ENCODE results near the gene NELL2. TPM values are rescaled to one million over a fixed set of nuclear protein-coding genes. Genes with fewer than 3 reads are reported as not detected.

The NELL2 gene
- total and polyA plus RNA-seq, 8 donors: 0.41 to 42.5 (median 28.3) TPM

DNA sequence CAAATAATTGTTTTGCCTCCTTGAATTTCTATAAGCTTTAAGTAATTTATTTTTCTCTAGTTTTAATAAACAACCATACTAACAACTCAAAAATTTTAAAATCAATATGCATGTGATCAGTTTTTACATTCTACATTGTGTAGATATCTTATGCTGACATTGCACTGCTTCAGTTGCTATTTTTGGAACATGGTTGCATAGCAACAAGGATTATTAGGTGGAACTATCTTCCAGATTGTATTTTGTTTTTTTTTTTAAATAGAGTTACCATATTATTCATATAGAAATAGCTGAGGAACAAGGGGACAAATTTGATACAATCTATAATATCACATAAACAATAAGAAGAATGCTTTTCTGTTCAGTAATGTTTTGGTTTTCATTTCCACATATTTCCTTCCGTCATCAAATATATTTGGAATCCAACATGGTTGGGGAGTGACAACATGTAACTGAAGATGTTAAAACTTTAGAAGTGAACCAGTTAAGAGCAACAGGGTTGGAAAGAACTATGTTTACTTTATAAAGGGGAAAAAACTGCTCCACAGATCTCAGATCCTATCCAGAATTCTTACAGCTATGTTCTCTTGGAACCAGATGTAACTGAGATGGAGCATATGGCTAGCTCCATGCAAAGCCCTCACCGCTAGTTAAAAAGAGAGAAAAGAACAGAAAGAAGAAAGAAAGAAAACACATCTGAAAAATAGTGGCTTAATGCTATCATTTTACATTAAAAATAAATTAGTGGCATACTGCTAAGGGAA is 235.5 kb downstream of the NELL2 start:
- ATAC-seq: no peak
- TF ChIP-seq, protein P1, sequence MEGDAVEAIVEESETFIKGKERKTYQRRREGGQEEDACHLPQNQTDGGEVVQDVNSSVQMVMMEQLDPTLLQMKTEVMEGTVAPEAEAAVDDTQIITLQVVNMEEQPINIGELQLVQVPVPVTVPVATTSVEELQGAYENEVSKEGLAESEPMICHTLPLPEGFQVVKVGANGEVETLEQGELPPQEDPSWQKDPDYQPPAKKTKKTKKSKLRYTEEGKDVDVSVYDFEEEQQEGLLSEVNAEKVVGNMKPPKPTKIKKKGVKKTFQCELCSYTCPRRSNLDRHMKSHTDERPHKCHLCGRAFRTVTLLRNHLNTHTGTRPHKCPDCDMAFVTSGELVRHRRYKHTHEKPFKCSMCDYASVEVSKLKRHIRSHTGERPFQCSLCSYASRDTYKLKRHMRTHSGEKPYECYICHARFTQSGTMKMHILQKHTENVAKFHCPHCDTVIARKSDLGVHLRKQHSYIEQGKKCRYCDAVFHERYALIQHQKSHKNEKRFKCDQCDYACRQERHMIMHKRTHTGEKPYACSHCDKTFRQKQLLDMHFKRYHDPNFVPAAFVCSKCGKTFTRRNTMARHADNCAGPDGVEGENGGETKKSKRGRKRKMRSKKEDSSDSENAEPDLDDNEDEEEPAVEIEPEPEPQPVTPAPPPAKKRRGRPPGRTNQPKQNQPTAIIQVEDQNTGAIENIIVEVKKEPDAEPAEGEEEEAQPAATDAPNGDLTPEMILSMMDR (IDR thresholded peaks at IDR 0.05): no peak
- no peaks in the 10 kb centered on the region for H3K36me3 ChIP-seq
- H3K4me3 ChIP-seq: no peak overlapping the region
- intact Hi-C loops (cut with DNase I): no loop called here
- no peaks in the 10 kb centered on the region for H3K27me3 ChIP-seq
- H3K4me1 ChIP-seq: no peaks in the 10 kb centered on the region
- H3K27ac ChIP-seq: no peak overlapping the region
- no peaks in the 10 kb centered on the region for H3K9me3 ChIP-seq
- peak in 2 of 4 donors; percentile 39 to 61 for DNase-seq

DNA sequence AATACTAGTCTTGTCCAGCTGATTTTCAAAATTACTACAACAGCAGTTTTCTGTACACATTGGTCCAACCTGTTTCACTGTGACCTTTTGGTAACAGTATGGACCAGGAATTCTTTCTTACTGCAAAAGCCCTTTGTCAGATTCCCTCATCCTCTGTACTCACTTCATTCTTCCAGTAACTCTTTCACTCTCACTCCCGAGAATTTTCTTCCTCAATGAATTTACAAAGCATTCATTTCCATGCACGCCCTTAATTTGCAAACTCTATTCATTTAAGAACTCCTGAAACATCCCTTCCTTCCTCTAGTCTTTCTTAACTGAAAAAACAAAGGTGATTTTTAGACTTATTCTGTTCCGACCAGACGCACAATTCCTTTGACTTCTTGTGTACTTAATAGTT is 238.2 kb downstream of the NELL2 start:
- H3K36me3 ChIP-seq: no peaks in the 10 kb centered on the region
- H3K27me3 ChIP-seq: no peaks in the 10 kb centered on the region
- no peak for ATAC-seq
- no peak for DNase-seq
- no peak overlapping the region for H3K4me3 ChIP-seq
- no peaks in the 10 kb centered on the region for H3K9me3 ChIP-seq
- H3K27ac ChIP-seq: no peak overlapping the region
- no peaks in the 10 kb centered on the region for H3K4me1 ChIP-seq
- intact Hi-C loops (cut with DNase I): no loop called here
- TF ChIP-seq, protein P1 (IDR thresholded peaks at IDR 0.05): no peak

DNA sequence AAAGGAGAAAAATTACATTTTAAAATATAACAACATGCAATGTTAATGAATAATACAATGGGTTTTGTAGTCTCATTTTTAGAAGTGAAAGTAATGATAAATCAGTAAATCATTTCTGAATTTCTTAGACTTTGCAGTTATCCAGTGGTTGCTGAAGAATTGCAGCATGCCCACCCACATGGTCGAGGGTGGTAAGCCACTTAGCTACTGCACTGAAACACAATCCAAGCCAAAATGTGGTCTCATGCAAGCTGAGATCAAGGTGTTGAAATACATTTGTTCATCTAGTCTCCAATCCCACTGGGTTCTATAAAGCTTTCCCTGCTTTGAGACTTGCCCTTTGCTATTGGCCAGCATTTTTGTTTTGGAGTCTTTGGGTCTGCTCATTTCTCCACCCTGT is 247.9 kb downstream of the NELL2 start:
- H3K9me3 ChIP-seq: no peaks in the 10 kb centered on the region
- H3K36me3 ChIP-seq: no peaks in the 10 kb centered on the region
- DNase-seq: no peak
- no peak overlapping the region for H3K4me3 ChIP-seq
- H3K27me3 ChIP-seq: no peaks in the 10 kb centered on the region
- no peaks in the 10 kb centered on the region for H3K4me1 ChIP-seq
- TF ChIP-seq, protein P1 (IDR thresholded peaks at IDR 0.05): no peak
- intact Hi-C loops (cut with DNase I): no loop called here
- no peak for ATAC-seq
- no peak overlapping the region for H3K27ac ChIP-seq

DNA sequence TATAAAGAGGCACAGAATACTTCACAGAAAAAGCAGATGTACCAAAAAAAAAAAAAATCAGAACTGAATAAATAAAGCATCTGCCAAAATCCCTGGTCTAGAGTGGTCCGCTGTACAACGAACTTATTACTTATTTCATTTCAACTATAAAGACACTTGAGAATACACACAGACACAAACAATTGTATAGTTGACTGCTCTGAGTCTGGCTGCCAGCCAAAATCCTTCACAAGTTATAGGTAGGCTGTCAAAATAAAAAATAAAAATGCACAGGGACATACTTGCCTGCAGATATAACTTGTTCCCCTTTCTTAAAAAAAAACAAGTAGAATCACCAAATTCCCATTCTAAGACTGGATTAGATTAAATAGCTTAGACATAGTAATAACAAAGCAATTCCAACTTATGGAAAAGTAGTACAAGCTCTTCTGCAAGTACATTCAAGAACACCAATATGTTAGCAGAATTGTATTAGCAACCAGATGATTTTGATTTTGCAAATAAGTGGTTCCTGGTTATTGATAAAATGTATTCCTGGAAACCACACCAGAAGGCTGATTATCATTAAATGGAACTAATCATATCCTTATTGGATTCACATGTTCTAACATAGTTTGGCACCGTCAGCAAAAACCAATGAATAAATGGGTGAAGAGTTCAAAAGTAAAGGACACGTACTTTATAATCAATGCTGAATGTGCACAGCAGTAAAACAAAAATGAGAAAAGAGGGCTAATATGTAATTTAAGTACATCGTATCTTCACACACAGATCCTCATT is 248.5 kb downstream of the NELL2 start:
- no peaks in the 10 kb centered on the region for H3K4me1 ChIP-seq
- H3K4me3 ChIP-seq: no peak overlapping the region
- no peaks in the 10 kb centered on the region for H3K36me3 ChIP-seq
- TF ChIP-seq, protein P1 (IDR thresholded peaks at IDR 0.05): no peak
- no peak overlapping the region for H3K27ac ChIP-seq
- intact Hi-C loops (cut with DNase I): no loop called here
- H3K9me3 ChIP-seq: no peaks in the 10 kb centered on the region
- ATAC-seq: no peak
- no peaks in the 10 kb centered on the region for H3K27me3 ChIP-seq
- DNase-seq: no peak

DNA sequence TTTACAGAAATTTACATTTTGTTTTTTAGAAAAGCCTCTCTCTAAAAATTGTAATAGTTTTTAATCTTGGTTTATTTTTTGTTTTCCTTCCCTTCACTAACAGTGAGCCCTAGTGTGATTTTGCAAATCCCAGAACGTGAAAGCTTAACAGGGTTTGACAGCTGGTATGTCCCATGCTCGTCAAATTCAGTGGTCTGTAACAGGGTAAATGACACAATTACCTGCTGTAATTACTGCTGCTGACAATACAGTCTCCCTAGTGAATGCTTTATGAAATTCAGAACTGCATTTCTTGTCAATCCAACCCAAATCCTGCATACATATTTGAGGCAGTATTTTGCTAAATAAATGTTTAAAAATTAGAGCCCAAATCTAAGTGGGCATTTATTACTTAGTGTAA is 249.2 kb downstream of the NELL2 start:
- DNase-seq (no peak), ATAC-seq (no peak)
- intact Hi-C loops (cut with DNase I): no loop called here
- no peaks in the 10 kb centered on the region for H3K36me3 ChIP-seq
- H3K4me3 ChIP-seq: no peak overlapping the region
- no peaks in the 10 kb centered on the region for H3K4me1 ChIP-seq
- H3K27ac ChIP-seq: no peak overlapping the region
- H3K9me3 ChIP-seq: no peaks in the 10 kb centered on the region
- TF ChIP-seq, protein P1 (IDR thresholded peaks at IDR 0.05): no peak
- H3K27me3 ChIP-seq: no peaks in the 10 kb centered on the region

Data from left lung (tissue), 10 donors.